Measurements from ENCODE around the gene CCL17. TPM values are rescaled to one million over a fixed set of nuclear protein-coding genes. Genes with fewer than 3 reads are reported as not detected.

Gene CCL17
- polyA plus RNA-seq, 4 donors = 0.25 TPM; not detected in 3

- DNase-seq (ENCODE audit: low read depth in 4 of 4, low spot score in 2 of 4) = no peak
Observed at GRCh38 chr16:57377080-57377841, 27.3 kb upstream of the CCL17 start.

GRCh38 chr16:57379579-57379978 is 25.0 kb upstream of the CCL17 start:
- DNase-seq (ENCODE audit: low read depth in 4 of 4, low spot score in 2 of 4) = no peak

- no peak for DNase-seq (ENCODE audit: low read depth in 4 of 4, low spot score in 2 of 4)
Observed at GRCh38 chr16:57380671-57381462, 23.7 kb upstream of the CCL17 start.

GRCh38 chr16:57381791-57382534 is 22.6 kb upstream of the CCL17 start:
- no peak for DNase-seq (ENCODE audit: low read depth in 4 of 4, low spot score in 2 of 4)

- no peak for DNase-seq (ENCODE audit: low read depth in 4 of 4, low spot score in 2 of 4)
Observed at GRCh38 chr16:57382535-57383275, 21.9 kb upstream of the CCL17 start.

GRCh38 chr16:57383276-57384247 is 21.0 kb upstream of the CCL17 start:
- DNase-seq (ENCODE audit: low read depth in 4 of 4, low spot score in 2 of 4) = no peak

- DNase-seq (ENCODE audit: low read depth in 4 of 4, low spot score in 2 of 4) = no peak
Observed at GRCh38 chr16:57384248-57385070, 20.1 kb upstream of the CCL17 start.

GRCh38 chr16:57385083-57385482 is 19.5 kb upstream of the CCL17 start:
- DNase-seq (ENCODE audit: low read depth in 4 of 4, low spot score in 2 of 4) = no peak

GRCh38 chr16:57386381-57386951 is 18.1 kb upstream of the CCL17 start:
- DNase-seq (ENCODE audit: low read depth in 4 of 4, low spot score in 2 of 4) = no peak

GRCh38 chr16:57387598-57388354 is 16.8 kb upstream of the CCL17 start:
- DNase-seq (ENCODE audit: low read depth in 4 of 4, low spot score in 2 of 4) = no peak

GRCh38 chr16:57388359-57389086 is 16.0 kb upstream of the CCL17 start:
- no peak for DNase-seq (ENCODE audit: low read depth in 4 of 4, low spot score in 2 of 4)

GRCh38 chr16:57389087-57389468 is 15.5 kb upstream of the CCL17 start:
- no peak for DNase-seq (ENCODE audit: low read depth in 4 of 4, low spot score in 2 of 4)

GRCh38 chr16:57390636-57391295 is 13.8 kb upstream of the CCL17 start:
- peak in 1 of 4 donors; percentile 53 for DNase-seq (ENCODE audit: low read depth in 4 of 4, low spot score in 2 of 4)

GRCh38 chr16:57391300-57391699 is 13.3 kb upstream of the CCL17 start:
- no peak for DNase-seq (ENCODE audit: low read depth in 4 of 4, low spot score in 2 of 4)

- no peak for DNase-seq (ENCODE audit: low read depth in 4 of 4, low spot score in 2 of 4)
Observed at GRCh38 chr16:57391708-57392107, 12.9 kb upstream of the CCL17 start.

- no peak for DNase-seq (ENCODE audit: low read depth in 4 of 4, low spot score in 2 of 4)
Observed at GRCh38 chr16:57392694-57393093, 11.9 kb upstream of the CCL17 start.
